ENCODE results near the gene HOXD4.

Gene HOXD4

GRCh38 chr2:176142281-176142680 is 9.1 kb upstream of the HOXD4 start:
- FAIRE-seq, result no peak

- FAIRE-seq, result no peak
These were observed 6.0 kb upstream of the HOXD4 start for GRCh38 chr2:176145085-176145969.

GRCh38 chr2:176146101-176146500 is 5.2 kb upstream of the HOXD4 start:
- FAIRE-seq, result no peak

GRCh38 chr2:176146645-176147044 is 4.7 kb upstream of the HOXD4 start:
- no peak for FAIRE-seq

- no peak for FAIRE-seq
These were observed 4.0 kb upstream of the HOXD4 start for GRCh38 chr2:176147210-176147799.

- FAIRE-seq, result no peak
These were observed 3.4 kb upstream of the HOXD4 start for GRCh38 chr2:176147800-176148496.

GRCh38 chr2:176148751-176149421 is 2.5 kb upstream of the HOXD4 start:
- no peak for FAIRE-seq

- no peak for FAIRE-seq
These were observed 1.8 kb upstream of the HOXD4 start for GRCh38 chr2:176149481-176149938.

GRCh38 chr2:176149939-176150583 is 1.3 kb upstream of the HOXD4 start:
- FAIRE-seq, result no peak

- FAIRE-seq, result no peak
These were observed 537 bp upstream of the HOXD4 start for GRCh38 chr2:176150584-176151441.

- no peak for FAIRE-seq
These were observed 1.2 kb downstream of the HOXD4 start for GRCh38 chr2:176152350-176153181.

GRCh38 chr2:176154576-176155252 is 3.4 kb downstream of the HOXD4 start:
- no peak for FAIRE-seq

- FAIRE-seq, result no peak
These were observed 4.2 kb downstream of the HOXD4 start for GRCh38 chr2:176155356-176156044.

GRCh38 chr2:176156301-176156806 is 5.0 kb downstream of the HOXD4 start:
- FAIRE-seq, result no peak

GRCh38 chr2:176156807-176157498 is 5.6 kb downstream of the HOXD4 start, which contains the start of gene HOXD3:
TSS of gene HOXD3 (plus strand) at chr2:176157307. CDS start at chr2:176169115, 11,808 bp downstream.
- no peak for FAIRE-seq

- no peak for FAIRE-seq
These were observed 6.3 kb downstream of the HOXD4 start for GRCh38 chr2:176157499-176158185.

GRCh38 chr2:176158186-176158591 is 6.8 kb downstream of the HOXD4 start:
- no peak for FAIRE-seq
